ENCODE data around the gene UBE2S.
A peak's percentile ranks its signal among the peaks of the same experiment; 100 is the strongest.
"Not testable (repeated sequence)": the region's sequence is repeated elsewhere in the genome, so short reads cannot be mapped to it uniquely, and the experiment has no call there.

The UBE2S gene

GRCh38 chr19:55426042-55426441 lies 18.5 kb upstream of the UBE2S start:
- TF ChIP-seq CTCF (conservative IDR thresholded peaks at IDR 0.05; ENCODE audit: low read depth, low read length), result no peak
- no peak for DNase-seq (ENCODE audit: low read depth)
- H3K4me3 ChIP-seq (ENCODE audit: low read length), result no peak overlapping the region

DNA sequence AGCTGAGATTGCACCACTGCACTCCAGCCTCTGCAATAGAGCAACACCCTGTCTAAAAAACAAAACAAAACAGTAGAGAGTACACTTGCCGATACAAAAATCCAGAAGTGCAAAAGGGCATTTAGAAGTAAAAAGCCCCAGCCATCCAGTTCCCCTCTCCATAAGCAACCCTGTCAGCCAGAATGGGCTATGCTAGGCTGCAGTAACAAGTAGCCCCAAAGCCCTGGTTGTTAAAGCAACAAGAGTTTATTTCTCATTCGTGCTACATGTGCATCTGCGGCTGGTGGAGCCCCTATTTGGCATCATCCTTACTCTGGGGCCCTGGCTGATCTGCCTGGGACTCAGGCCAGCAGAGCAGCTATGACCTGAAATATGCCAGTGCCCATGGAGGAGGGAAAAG lies 16.9 kb upstream of the UBE2S start:
- H3K4me3 ChIP-seq (ENCODE audit: low read length), result no peak overlapping the region
- no peak for TF ChIP-seq CTCF (conservative IDR thresholded peaks at IDR 0.05; ENCODE audit: low read depth, low read length)
- no peak for DNase-seq (ENCODE audit: low read depth)

DNA sequence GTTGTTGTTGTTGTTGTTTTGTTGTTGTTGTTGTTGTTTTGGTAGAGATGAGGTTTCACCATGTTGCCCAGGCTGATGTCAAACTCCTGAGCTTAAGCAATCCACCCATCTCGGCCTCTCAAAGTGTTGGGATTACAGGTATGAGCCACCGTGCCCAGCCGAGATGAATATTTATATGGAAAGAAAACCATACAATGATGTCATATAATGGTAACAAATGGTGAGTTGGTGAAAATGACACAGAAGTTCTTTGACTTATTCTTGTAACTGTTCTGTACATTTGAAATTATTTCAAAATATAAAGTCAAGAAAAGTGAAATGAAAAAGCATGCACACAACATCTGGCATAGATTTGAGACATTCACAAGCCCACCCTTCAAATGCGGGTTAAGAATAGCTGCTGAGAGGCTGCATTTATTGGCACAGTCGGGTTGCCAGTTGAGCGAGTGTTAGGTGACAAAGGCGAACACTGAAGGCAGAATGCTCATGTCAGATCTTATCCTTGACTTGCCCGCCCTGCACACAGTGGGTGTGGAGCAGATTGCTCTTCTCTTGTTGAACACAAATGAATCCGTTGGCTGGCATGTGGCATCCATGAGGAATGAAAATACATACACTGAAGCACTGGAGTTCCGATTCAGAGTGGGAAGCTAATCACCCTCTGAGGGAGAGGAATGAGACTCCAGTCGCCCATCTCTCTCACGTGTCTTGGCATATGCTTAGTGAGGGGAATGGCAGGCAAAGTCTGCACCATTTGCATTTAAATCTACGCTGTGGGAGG lies 15.8 kb upstream of the UBE2S start:
- H3K4me3 ChIP-seq (ENCODE audit: low read length), result no peak overlapping the region
- no peak for TF ChIP-seq CTCF (conservative IDR thresholded peaks at IDR 0.05; ENCODE audit: low read depth, low read length)
- no peak for DNase-seq (ENCODE audit: low read depth)

GRCh38 chr19:55421281-55421680 lies 13.7 kb upstream of the UBE2S start:
- not testable (repeated sequence) for DNase-seq (ENCODE audit: low read depth)

DNA sequence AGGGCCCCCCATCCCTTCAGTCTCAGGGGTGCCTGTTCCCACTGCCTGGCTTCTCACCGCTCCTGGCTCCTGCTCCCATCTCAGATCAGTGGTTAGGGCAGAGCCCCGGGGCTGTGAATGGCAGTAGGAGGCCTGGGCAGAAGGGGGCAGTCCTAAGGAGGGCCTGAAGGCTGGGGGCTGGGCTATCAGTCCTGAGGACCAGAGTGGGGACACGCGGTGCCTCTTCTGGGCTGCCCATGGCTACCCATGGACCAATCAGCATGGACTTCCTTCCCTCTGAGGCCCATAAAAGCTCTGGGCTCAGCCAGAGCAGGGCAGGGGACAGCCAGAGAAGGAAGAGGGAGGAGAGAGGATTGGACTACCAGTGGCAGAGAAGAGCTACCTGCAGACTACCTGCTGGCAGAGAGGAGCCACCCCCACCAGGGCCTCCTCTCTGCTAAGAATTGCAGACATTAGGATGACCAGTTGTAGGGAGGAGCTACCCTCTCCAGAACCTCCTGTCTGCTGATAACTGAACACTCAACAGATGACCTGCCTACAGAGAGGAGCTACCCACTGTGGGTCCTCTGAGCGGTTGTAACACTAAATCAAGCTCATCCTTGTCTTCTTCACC lies 12.1 kb upstream of the UBE2S start:
- no peak for TF ChIP-seq CTCF (conservative IDR thresholded peaks at IDR 0.05; ENCODE audit: low read depth, low read length)
- no peak for DNase-seq (ENCODE audit: low read depth)
- H3K4me3 ChIP-seq (ENCODE audit: low read length), result no peak overlapping the region

More at GRCh38 chr19:55421281-55421680, 13.7 kb upstream of the UBE2S start:
- not testable (repeated sequence) for H3K4me3 ChIP-seq (ENCODE audit: low read length)

DNA sequence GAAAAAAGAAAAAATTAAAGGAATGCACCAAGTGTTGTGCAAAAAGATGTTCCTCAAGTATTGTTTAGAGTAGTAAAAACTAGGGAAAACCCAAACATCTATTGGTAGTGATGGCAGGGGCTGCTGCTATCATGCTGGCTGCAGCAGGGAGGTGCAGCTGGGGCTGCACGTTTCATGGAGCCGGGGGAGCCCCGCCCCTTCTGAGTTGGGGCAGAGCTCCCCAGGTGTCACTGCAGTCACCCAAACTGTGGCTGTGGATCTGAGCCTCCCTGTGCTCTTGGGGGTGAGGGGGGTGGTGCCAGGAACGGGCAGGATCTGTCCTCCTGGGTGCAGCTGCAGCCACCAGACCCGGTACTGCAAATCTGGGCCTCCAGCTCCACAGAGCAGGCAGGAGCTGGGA lies 11.5 kb upstream of the UBE2S start:
- no peak for DNase-seq (ENCODE audit: low read depth)
- no peak for TF ChIP-seq CTCF (conservative IDR thresholded peaks at IDR 0.05; ENCODE audit: low read depth, low read length)
- no peak overlapping the region for H3K4me3 ChIP-seq (ENCODE audit: low read length)

DNA sequence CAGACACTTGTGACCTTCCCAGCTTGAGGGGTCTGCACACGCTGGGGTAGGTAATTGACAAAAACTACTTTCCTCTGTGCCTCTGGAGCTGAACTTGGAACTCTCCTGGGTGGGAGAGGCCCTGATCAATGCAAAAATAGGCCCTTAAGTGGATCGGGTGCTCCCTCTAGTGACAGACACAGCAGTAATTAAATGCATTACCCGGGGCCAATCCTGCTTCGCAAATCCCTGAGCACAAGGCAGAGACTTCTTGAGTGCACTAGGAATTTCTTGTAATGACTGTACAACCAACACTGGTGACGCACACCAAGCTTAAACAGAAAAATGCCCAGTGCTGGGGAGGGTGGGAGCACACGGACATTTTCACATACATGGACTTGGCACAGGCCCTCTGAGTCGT lies 10.6 kb upstream of the UBE2S start:
- DNase-seq (ENCODE audit: low read depth), result peak; percentile 65
- TF ChIP-seq CTCF (conservative IDR thresholded peaks at IDR 0.05; ENCODE audit: low read depth, low read length), result peak; percentile 77
- no peak overlapping the region for H3K4me3 ChIP-seq (ENCODE audit: low read length)
